Activated naive CD8-positive, alpha-beta T cell treated with anti-CD3 and anti-CD28 coated beads for 36 hours (primary cell): Measurements from ENCODE around the gene SFXN5. TPM values are rescaled to one million over a fixed set of nuclear protein-coding genes. Genes with fewer than 3 reads are reported as not detected.
"Not testable (repeated sequence)": the region's sequence is repeated elsewhere in the genome, so short reads cannot be mapped to it uniquely, and the experiment has no call there.

ENCODE experiments used
- DNase-seq: peaks from one replicate; pipeline ENCODE4 v3.0.0; 2021
- H3K27ac Mint-ChIP-seq: one replicate; pipeline ENCODE4 v1.8.0; 2022; ENCODE audit warnings: mild to moderate bottlenecking, moderate library complexity, mixed read lengths
- H3K27me3 Mint-ChIP-seq: one replicate; pipeline ENCODE4 v1.8.0; 2022; ENCODE audit warnings: mild to moderate bottlenecking, mixed read lengths
- H3K36me3 Mint-ChIP-seq: one replicate; pipeline ENCODE4 v1.8.0; 2021; ENCODE audit warnings: mild to moderate bottlenecking, mixed read lengths
- H3K4me1 Mint-ChIP-seq: one replicate; pipeline ENCODE4 v1.8.0; 2021; ENCODE audit warnings: mixed read lengths
- H3K4me3 Mint-ChIP-seq: one replicate; pipeline ENCODE4 v1.8.0; 2022; ENCODE audit warnings: mild to moderate bottlenecking, moderate library complexity, mixed read lengths
- H3K9me3 Mint-ChIP-seq: one replicate; pipeline ENCODE4 v1.8.0; 2022; ENCODE audit warnings: mixed read lengths
- total RNA-seq, 2 experiments: library from RNA; stranded (reverse); gene quantifications; one replicate each; pipeline ENCODE4 v1.2.3, GENCODE V29; 2021

SFXN5 gene
- total RNA-seq, 2 experiments from 2014 or later, result 8.3 to 10.8 TPM

GRCh38 chr2:72915320-72915906 lies 156.1 kb downstream of the SFXN5 start:
- peaks cover 82% of the 10 kb centered on the region for H3K27me3 Mint-ChIP-seq
- no peaks in the 10 kb centered on the region for H3K36me3 Mint-ChIP-seq
- H3K4me1 Mint-ChIP-seq, result peaks cover 26% of the 10 kb centered on the region
- DNase-seq, result no peak
- H3K9me3 Mint-ChIP-seq, result no peaks in the 10 kb centered on the region
- no peak overlapping the region for H3K27ac Mint-ChIP-seq
- H3K4me3 Mint-ChIP-seq, result peak overlapping the region; percentile 57

GRCh38 chr2:72914589-72915319 lies 156.8 kb downstream of the SFXN5 start:
- no peak for DNase-seq
- no peaks in the 10 kb centered on the region for H3K36me3 Mint-ChIP-seq
- H3K9me3 Mint-ChIP-seq, result no peaks in the 10 kb centered on the region
- H3K4me3 Mint-ChIP-seq, result peak overlapping the region; percentile 57
- no peak overlapping the region for H3K27ac Mint-ChIP-seq
- H3K4me1 Mint-ChIP-seq, result peaks cover 26% of the 10 kb centered on the region
- peaks cover 83% of the 10 kb centered on the region for H3K27me3 Mint-ChIP-seq

GRCh38 chr2:72914206-72914559 lies 157.3 kb downstream of the SFXN5 start:
- peaks cover 23% of the 10 kb centered on the region for H3K4me1 Mint-ChIP-seq
- no peak overlapping the region for H3K27ac Mint-ChIP-seq
- DNase-seq, result no peak
- peaks cover 83% of the 10 kb centered on the region for H3K27me3 Mint-ChIP-seq
- no peak overlapping the region for H3K4me3 Mint-ChIP-seq
- no peaks in the 10 kb centered on the region for H3K9me3 Mint-ChIP-seq
- no peaks in the 10 kb centered on the region for H3K36me3 Mint-ChIP-seq

- Mint-ChIP-seq H3K27ac (no peak overlapping the region), H3K27me3 (peaks cover 81% of the 10 kb centered on the region), H3K9me3 (no peaks in the 10 kb centered on the region), H3K36me3 (no peaks in the 10 kb centered on the region), H3K4me3 (no peak overlapping the region), H3K4me1 (peaks cover 22% of the 10 kb centered on the region)
- DNase-seq, result no peak
These were observed 157.9 kb downstream of the SFXN5 start for GRCh38 chr2:72913486-72914205.

GRCh38 chr2:72911256-72911655 lies 160.3 kb downstream of the SFXN5 start:
- no peak for DNase-seq
- Mint-ChIP-seq H3K4me1 (peaks cover 14% of the 10 kb centered on the region), H3K4me3 (no peak overlapping the region), H3K36me3 (no peaks in the 10 kb centered on the region), H3K27ac (no peak overlapping the region), H3K27me3 (peaks cover 84% of the 10 kb centered on the region), H3K9me3 (no peaks in the 10 kb centered on the region)

GRCh38 chr2:72908741-72909140 lies 162.8 kb downstream of the SFXN5 start:
- H3K4me1 Mint-ChIP-seq, result no peaks in the 10 kb centered on the region
- no peak overlapping the region for H3K27ac Mint-ChIP-seq
- DNase-seq, result no peak
- H3K36me3 Mint-ChIP-seq, result no peaks in the 10 kb centered on the region
- H3K4me3 Mint-ChIP-seq, result no peak overlapping the region
- peaks cover 78% of the 10 kb centered on the region for H3K27me3 Mint-ChIP-seq
- no peaks in the 10 kb centered on the region for H3K9me3 Mint-ChIP-seq

GRCh38 chr2:72907369-72907768 lies 164.1 kb downstream of the SFXN5 start:
- H3K36me3 Mint-ChIP-seq, H3K27ac Mint-ChIP-seq, H3K4me3 Mint-ChIP-seq, H3K4me1 Mint-ChIP-seq, H3K9me3 Mint-ChIP-seq, DNase-seq: not testable (repeated sequence)
- H3K27me3 Mint-ChIP-seq, result peaks cover 79% of the 10 kb centered on the region

GRCh38 chr2:72901426-72901825 lies 170.1 kb downstream of the SFXN5 start:
- Mint-ChIP-seq H3K36me3 (no peaks in the 10 kb centered on the region), H3K27ac (no peak overlapping the region), H3K27me3 (peaks cover 48% of the 10 kb centered on the region), H3K4me1 (no peaks in the 10 kb centered on the region), H3K4me3 (no peak overlapping the region), H3K9me3 (no peaks in the 10 kb centered on the region)
- no peak for DNase-seq

GRCh38 chr2:72900191-72900825 lies 171.2 kb downstream of the SFXN5 start:
- no peaks in the 10 kb centered on the region for H3K4me1 Mint-ChIP-seq
- no peak overlapping the region for H3K27ac Mint-ChIP-seq
- H3K27me3 Mint-ChIP-seq, result peaks cover 47% of the 10 kb centered on the region
- DNase-seq, result no peak
- no peaks in the 10 kb centered on the region for H3K9me3 Mint-ChIP-seq
- H3K36me3 Mint-ChIP-seq, result no peaks in the 10 kb centered on the region
- no peak overlapping the region for H3K4me3 Mint-ChIP-seq

GRCh38 chr2:72898585-72898906 lies 173.0 kb downstream of the SFXN5 start:
- Mint-ChIP-seq H3K4me1 (no peaks in the 10 kb centered on the region), H3K27me3 (peaks cover 47% of the 10 kb centered on the region)

GRCh38 chr2:72897785-72898584 lies 173.5 kb downstream of the SFXN5 start:
- peaks cover 48% of the 10 kb centered on the region for H3K27me3 Mint-ChIP-seq

More at GRCh38 chr2:72898585-72898906, 173.0 kb downstream of the SFXN5 start:
- Mint-ChIP-seq H3K36me3 (no peaks in the 10 kb centered on the region), H3K27ac (no peak overlapping the region), H3K9me3 (no peaks in the 10 kb centered on the region), H3K4me3 (no peak overlapping the region)
- DNase-seq, result no peak

GRCh38 chr2:72896446-72896845 lies 175.1 kb downstream of the SFXN5 start:
- H3K4me3 Mint-ChIP-seq, result no peak overlapping the region
- peaks cover 3% of the 10 kb centered on the region for H3K36me3 Mint-ChIP-seq
- H3K9me3 Mint-ChIP-seq, result no peaks in the 10 kb centered on the region
- peaks cover 48% of the 10 kb centered on the region for H3K27me3 Mint-ChIP-seq
- no peak for DNase-seq
- H3K27ac Mint-ChIP-seq, result no peak overlapping the region
- H3K4me1 Mint-ChIP-seq, result no peaks in the 10 kb centered on the region

More at GRCh38 chr2:72897785-72898584, 173.5 kb downstream of the SFXN5 start:
- Mint-ChIP-seq H3K27ac (no peak overlapping the region), H3K4me3 (no peak overlapping the region), H3K4me1 (no peaks in the 10 kb centered on the region), H3K36me3 (no peaks in the 10 kb centered on the region), H3K9me3 (no peaks in the 10 kb centered on the region)
- no peak for DNase-seq

GRCh38 chr2:72895759-72896281 lies 175.7 kb downstream of the SFXN5 start:
- Mint-ChIP-seq H3K27me3 (peaks cover 51% of the 10 kb centered on the region), H3K4me1 (no peaks in the 10 kb centered on the region), H3K4me3 (no peak overlapping the region), H3K36me3 (peaks cover 3% of the 10 kb centered on the region), H3K27ac (no peak overlapping the region), H3K9me3 (no peaks in the 10 kb centered on the region)
- DNase-seq, result no peak

- DNase-seq, result no peak
- no peak overlapping the region for H3K27ac Mint-ChIP-seq
- H3K27me3 Mint-ChIP-seq, result peaks cover 54% of the 10 kb centered on the region
- no peaks in the 10 kb centered on the region for H3K4me1 Mint-ChIP-seq
- no peaks in the 10 kb centered on the region for H3K9me3 Mint-ChIP-seq
- H3K4me3 Mint-ChIP-seq, result no peak overlapping the region
- H3K36me3 Mint-ChIP-seq, result peaks cover 3% of the 10 kb centered on the region
These were observed 176.4 kb downstream of the SFXN5 start for GRCh38 chr2:72895154-72895553.
